Fibroblast of pulmonary artery (primary cell): ENCODE measurements around the gene ARHGAP29.
"Not testable (repeated sequence)": the region's sequence is repeated elsewhere in the genome, so short reads cannot be mapped to it uniquely, and the experiment has no call there.

Experiments
- DNase-seq: peaks from one replicate; pipeline ENCODE4 v3.0.0-alpha.2; 2010; ENCODE audit warnings: low read depth
- H3K4me3 ChIP-seq: replicated peaks from 2 replicates; pipeline ENCODE4 v1.5.1; 2011; ENCODE audit warnings: low read depth, mild to moderate bottlenecking, control low read depth, low read length, moderate library complexity
- TF ChIP-seq, protein P1 (sequence below): IDR thresholded peaks from 2 replicates; pipeline ENCODE4 v1.5.1; 2011; ENCODE audit warnings: mild to moderate bottlenecking, control low read depth, low read length, inconsistent platforms; ENCODE audit errors: missing control alignments

ARHGAP29 gene

DNA sequence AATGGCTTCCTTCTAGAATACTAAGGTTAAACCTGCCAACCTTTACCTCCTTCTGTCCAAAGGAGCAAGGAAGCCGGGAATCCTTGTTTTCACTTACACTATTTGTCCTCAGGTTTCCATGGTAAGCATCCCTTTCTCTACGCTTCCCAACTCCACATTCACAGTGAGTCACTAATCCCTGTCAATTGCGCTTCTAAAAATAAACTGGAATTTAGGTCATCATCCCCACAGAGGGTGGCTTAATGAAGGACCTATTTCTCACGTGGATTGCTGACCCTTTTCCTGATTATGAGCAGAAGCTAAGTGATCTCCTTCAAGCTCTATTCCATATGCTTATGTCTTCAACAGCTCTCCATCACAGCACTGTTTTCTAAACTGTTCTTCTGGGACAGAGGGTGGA lies 76.6 kb downstream of the ARHGAP29 start:
- peak; percentile 77 for DNase-seq
- H3K4me3 ChIP-seq, result no peak overlapping the region
- TF ChIP-seq, protein P1, sequence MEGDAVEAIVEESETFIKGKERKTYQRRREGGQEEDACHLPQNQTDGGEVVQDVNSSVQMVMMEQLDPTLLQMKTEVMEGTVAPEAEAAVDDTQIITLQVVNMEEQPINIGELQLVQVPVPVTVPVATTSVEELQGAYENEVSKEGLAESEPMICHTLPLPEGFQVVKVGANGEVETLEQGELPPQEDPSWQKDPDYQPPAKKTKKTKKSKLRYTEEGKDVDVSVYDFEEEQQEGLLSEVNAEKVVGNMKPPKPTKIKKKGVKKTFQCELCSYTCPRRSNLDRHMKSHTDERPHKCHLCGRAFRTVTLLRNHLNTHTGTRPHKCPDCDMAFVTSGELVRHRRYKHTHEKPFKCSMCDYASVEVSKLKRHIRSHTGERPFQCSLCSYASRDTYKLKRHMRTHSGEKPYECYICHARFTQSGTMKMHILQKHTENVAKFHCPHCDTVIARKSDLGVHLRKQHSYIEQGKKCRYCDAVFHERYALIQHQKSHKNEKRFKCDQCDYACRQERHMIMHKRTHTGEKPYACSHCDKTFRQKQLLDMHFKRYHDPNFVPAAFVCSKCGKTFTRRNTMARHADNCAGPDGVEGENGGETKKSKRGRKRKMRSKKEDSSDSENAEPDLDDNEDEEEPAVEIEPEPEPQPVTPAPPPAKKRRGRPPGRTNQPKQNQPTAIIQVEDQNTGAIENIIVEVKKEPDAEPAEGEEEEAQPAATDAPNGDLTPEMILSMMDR, result no peak

DNA sequence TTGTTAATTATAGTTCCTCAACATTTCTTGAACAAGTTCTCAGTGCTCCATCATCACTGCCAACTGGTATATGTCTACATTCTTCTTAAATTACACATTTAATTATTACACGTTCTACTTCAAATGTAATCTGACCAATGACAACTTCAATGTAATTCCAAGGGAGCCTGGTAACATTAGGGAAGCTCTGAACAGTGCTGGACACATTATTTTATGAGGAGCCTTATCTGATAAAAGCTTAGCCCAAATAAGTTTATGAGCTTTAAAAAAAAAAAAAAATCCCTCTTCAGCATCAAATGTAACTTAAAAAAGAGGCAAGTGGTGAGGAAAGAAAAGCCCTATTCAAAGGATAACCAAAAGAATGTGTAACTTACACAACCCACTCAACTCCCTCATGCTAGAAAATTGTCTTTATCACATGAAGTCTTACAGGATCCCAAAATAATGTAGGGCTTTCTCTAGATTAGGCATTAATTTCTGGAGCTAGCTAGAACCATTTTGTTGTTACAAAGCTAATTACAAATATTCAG lies 81.2 kb downstream of the ARHGAP29 start:
- TF ChIP-seq, protein P1, result no peak
- no peak overlapping the region for H3K4me3 ChIP-seq
- DNase-seq, result peak; percentile 57

DNA sequence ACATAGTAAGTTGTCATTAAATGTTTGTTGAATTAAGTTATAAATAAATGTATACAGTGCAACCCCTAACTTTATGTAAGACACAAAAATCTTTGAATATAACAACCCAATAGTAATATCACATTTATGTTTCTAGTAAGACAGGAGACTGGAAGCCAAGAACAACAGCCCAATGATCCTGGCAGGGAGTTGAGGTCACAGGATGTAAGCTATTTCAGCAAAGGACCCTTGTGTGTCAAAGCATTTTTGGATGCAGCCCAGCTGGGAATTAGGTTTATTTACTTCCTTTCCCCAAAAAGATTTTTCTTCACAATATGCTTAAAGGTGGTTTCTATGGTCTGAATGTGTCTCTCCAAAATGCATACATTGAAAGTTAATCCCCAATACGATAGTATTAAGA lies 82.4 kb downstream of the ARHGAP29 start:
- H3K4me3 ChIP-seq, result no peak overlapping the region
- DNase-seq, result peak; percentile 65
- TF ChIP-seq, protein P1, result no peak

DNA sequence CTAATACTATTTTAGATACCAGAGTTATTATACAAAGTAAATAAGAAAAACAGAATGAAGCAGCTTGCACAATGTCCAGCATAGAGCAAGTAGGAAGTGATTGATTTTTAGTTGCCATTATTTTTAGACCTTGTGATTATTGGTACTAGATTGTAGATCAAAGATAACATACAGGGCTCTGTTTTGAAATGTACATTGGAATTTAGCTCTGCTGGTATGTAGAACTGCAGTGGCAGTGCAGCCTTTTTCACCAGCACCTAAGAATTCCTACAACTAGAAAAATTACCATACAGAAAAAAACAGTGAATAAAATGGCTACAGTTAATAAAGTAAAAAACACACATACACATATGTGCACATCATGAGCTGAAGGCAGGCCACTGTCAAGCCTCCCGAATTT lies 84.3 kb downstream of the ARHGAP29 start:
- no peak for DNase-seq
- TF ChIP-seq, protein P1, result no peak
- no peak overlapping the region for H3K4me3 ChIP-seq

DNA sequence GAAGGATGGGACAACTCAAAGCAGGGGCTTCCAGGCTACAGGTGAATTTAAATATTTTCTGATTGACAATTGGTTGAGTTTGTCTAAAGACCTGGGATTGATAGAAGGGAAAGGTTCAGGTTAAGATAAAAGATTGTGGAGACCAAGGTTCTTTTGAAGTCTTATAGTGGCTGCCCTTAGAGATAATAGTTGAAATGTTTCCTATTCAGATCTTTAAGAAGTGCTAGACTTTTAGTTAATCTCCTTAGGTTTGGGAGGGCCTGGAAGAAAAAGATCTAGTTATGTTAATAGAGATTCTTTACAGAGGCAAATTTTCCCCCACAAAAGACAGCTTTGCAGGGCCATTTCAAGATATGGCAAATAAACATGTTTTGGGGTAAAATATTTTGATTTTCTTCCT lies 88.2 kb downstream of the ARHGAP29 start:
- H3K4me3 ChIP-seq, DNase-seq: not testable (repeated sequence)

DNA sequence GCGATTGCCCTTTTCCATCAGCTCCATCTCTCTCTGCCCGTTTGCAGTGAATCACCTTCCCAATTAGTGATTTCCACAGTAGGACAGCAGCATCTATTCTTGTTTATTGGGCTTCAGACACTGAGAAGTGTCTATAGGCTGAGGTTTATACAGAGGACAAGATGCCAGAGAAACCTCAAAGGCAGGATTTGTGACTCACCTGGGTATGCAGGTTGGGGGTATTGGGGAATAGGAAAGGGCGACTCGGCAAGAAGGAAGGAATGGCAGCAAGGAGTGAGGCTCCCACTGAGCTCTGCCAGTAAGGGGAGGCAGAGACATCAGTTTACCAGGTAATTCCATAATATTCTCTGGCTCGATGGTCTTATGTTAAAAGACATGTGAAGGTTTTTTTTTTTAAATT lies 91.1 kb downstream of the ARHGAP29 start:
- DNase-seq, result no peak
- TF ChIP-seq, protein P1, result no peak
- no peak overlapping the region for H3K4me3 ChIP-seq

DNA sequence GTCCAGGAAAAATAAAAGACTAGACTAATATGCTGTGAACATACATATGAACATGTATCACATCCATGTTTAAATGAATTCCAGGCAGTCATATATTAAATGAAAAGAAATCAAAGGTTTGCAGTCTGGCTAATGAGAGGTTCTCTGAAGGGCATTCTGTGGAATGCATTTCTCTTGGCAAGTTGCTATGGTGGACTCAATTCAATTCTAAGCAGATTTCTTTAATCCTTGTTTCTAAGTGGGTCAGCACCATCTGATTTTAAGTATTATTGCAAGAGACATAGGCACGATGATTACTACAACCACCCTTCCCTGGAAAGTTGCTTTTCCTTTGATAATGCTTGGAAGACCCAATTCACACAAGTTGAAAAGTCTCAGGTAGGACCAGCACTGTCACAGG lies 92.5 kb downstream of the ARHGAP29 start:
- H3K4me3 ChIP-seq, result no peak overlapping the region
- DNase-seq, result no peak
- TF ChIP-seq, protein P1, result no peak
